Measurements from ENCODE around the gene RINT1.
A peak's percentile ranks its signal among the peaks of the same experiment; 100 is the strongest.

RINT1 gene

GRCh38 chr7:105589356-105590077 lies 57.5 kb downstream of the RINT1 start:
- no peak for TF ChIP-seq ZBTB7A (IDR thresholded peaks at IDR 0.05; ENCODE audit: low read depth)
- no peak for TF ChIP-seq NFIC (IDR thresholded peaks at IDR 0.05)
- TF ChIP-seq CREB1 (IDR thresholded peaks at IDR 0.05; ENCODE audit: low read depth) = no peak
- TF ChIP-seq RAD21 (IDR thresholded peaks at IDR 0.05; ENCODE audit: low read depth) = peak; percentile 79

- no peak for TF ChIP-seq EP300 (IDR thresholded peaks at IDR 0.05; ENCODE audit: borderline replicate concordance)
- TF ChIP-seq CREB1 (IDR thresholded peaks at IDR 0.05; ENCODE audit: low read depth) = no peak
- TF ChIP-seq TEAD4 (IDR thresholded peaks at IDR 0.05) = no peak
- TF ChIP-seq TCF12 (IDR thresholded peaks at IDR 0.05; ENCODE audit: low read depth) = no peak
Observed at GRCh38 chr7:105590793-105591192, 58.8 kb downstream of the RINT1 start.

- TF ChIP-seq TAF1 (IDR thresholded peaks at IDR 0.05; ENCODE audit: low read depth) = no peak
- TF ChIP-seq REST (IDR thresholded peaks at IDR 0.05; ENCODE audit: low read depth) = no peak
- TF ChIP-seq TCF12 (IDR thresholded peaks at IDR 0.05; ENCODE audit: low read depth) = no peak
- TF ChIP-seq TEAD4 (IDR thresholded peaks at IDR 0.05) = no peak
- TF ChIP-seq CEBPB (IDR thresholded peaks at IDR 0.05) = no peak
- TF ChIP-seq FOXM1 (IDR thresholded peaks at IDR 0.05; ENCODE audit: borderline replicate concordance, low read depth) = no peak
Observed at GRCh38 chr7:105591522-105591921, 59.5 kb downstream of the RINT1 start.

- TF ChIP-seq CEBPB (IDR thresholded peaks at IDR 0.05) (no peak), REST (IDR thresholded peaks at IDR 0.05; ENCODE audit: low read depth) (no peak), EP300 (IDR thresholded peaks at IDR 0.05; ENCODE audit: borderline replicate concordance) (no peak), MAX (IDR thresholded peaks at IDR 0.05) (no peak), TCF12 (IDR thresholded peaks at IDR 0.05; ENCODE audit: low read depth) (no peak), EGR1 (IDR thresholded peaks at IDR 0.05) (no peak), TAF1 (IDR thresholded peaks at IDR 0.05; ENCODE audit: low read depth) (no peak)
Observed at GRCh38 chr7:105594034-105594433, 62.0 kb downstream of the RINT1 start.

GRCh38 chr7:105596866-105597265 lies 64.9 kb downstream of the RINT1 start:
- TF ChIP-seq CREB1 (IDR thresholded peaks at IDR 0.05; ENCODE audit: low read depth) (no peak), ZBTB7A (IDR thresholded peaks at IDR 0.05; ENCODE audit: low read depth) (no peak), NFIC (IDR thresholded peaks at IDR 0.05) (no peak), YY1 (IDR thresholded peaks at IDR 0.05; ENCODE audit: low read depth) (no peak), USF1 (IDR thresholded peaks at IDR 0.05) (no peak), REST (IDR thresholded peaks at IDR 0.05; ENCODE audit: low read depth) (no peak), MAX (IDR thresholded peaks at IDR 0.05) (no peak)

GRCh38 chr7:105599551-105599950 lies 67.5 kb downstream of the RINT1 start:
- TF ChIP-seq TCF12 (IDR thresholded peaks at IDR 0.05; ENCODE audit: low read depth) (no peak), RAD21 (IDR thresholded peaks at IDR 0.05; ENCODE audit: low read depth) (no peak), ZBTB7A (IDR thresholded peaks at IDR 0.05; ENCODE audit: low read depth) (no peak)

All from Ishikawa (cell line).